ENCODE measurements around the gene HOTAIR. TPM values are rescaled to one million over a fixed set of nuclear protein-coding genes. Genes with fewer than 3 reads are reported as not detected.

Gene HOTAIR
- total RNA-seq, 2 experiments from 2014 or later, result not detected

DNA sequence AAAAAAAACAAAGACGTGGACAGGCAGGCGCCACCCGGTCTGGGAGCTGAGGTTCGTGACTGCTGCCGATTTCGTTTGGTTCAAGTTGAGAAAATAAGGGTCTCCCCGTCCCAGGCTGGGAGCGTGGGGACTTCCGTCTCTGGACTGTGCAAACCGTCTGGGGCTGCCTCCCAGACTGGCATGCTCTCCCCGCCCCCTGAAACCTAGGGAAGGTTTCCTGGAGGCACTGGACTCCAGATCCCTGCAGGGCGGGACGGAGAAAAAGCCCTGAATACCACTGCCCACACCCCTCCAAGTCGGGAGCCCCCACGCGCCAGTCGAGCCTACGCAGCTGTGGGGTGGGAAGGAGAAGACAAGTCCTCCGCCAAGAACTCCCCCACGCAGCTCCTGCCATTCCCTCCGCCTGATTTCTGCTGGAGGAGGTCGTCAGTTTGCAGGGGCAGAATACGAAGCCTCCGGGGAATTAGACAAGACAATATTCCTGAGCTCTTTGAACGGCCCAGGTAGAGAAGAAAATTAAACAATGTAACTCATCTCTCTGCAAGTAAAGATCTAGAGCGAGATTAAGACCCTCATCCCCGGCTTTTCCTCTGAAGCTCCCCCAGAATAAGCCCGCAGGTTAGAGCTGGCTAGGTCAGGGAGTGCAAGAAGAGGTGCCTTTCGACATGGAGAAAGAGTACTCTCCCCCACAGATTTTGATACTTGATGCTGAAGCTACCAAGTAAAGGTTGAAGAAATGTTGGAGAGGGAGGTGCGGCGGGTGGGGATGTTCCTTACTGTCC is 46.5 kb downstream of the HOTAIR start:
- Mint-ChIP-seq H3K36me3 (ENCODE audit: low read depth) (no peaks in the 10 kb centered on the region), H3K4me3 (no peak overlapping the region), H3K27ac (no peak overlapping the region), H3K4me1 (no peaks in the 10 kb centered on the region), H3K9me3 (no peaks in the 10 kb centered on the region), H3K27me3 (peaks cover 93% of the 10 kb centered on the region)
- DNase-seq, result no peak
- ChIA-PET POLR2A (no interaction called here), CTCF (interaction anchor here (1.4 kb wide), 1 partner anchor 13 kb away, joined by 3 read pairs; no protein-coding TSS in a partner anchor)

GRCh38 chr12:53927220-53928029 is 47.3 kb downstream of the HOTAIR start:
- DNase-seq, result no peak
- no peak overlapping the region for H3K27ac Mint-ChIP-seq
- no peaks in the 10 kb centered on the region for H3K4me1 Mint-ChIP-seq
- no peaks in the 10 kb centered on the region for H3K9me3 Mint-ChIP-seq
- H3K4me3 Mint-ChIP-seq, result no peak overlapping the region
- H3K36me3 Mint-ChIP-seq (ENCODE audit: low read depth), result no peaks in the 10 kb centered on the region
- CTCF ChIA-PET, result interaction anchor here (1.3 kb wide), 1 partner anchor 19 kb away, joined by 3 read pairs; no protein-coding TSS in a partner anchor
- POLR2A ChIA-PET, result no interaction called here
- H3K27me3 Mint-ChIP-seq, result peaks cover 92% of the 10 kb centered on the region

DNA sequence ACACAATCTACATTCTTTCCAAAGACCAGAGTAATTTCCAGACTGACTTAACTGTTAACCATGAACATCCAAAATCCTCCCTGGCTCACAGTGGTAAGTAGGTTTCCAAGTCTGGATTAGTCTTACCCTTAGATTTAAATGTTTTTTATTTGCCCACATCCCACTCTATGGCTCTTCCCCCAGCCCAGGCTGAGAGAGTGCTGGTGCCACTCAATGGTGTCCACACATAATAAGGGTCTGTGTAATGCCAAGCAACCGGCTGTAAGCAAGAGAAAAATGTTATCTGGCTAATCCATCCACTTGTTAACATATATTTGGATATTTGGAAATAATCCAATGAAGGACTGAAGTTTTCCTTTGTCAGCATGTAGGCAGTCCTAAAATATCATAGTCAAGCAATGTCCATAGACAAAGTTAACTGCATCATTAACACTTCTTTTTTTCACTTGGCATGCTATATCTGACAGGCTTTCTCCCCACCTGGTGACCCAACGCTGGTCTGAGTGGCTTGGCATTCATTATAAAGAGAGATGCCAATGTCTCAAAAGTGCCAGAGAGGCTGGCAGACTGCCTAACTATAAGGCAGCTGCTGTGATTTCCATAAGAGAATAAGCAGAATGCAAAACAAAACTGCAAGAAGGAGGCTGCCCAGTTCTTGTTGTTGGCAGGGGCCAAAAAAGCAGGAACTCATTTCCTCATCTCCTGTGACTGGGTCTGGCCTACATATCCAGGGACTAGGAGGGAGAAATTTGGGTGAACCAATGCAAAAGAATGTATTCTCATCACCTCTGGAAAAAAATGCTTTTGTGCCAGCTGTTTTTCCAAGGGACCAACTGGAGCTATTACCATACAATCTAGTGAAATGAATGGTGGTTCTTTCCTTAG is 50.0 kb downstream of the HOTAIR start:
- no peaks in the 10 kb centered on the region for H3K4me1 Mint-ChIP-seq

DNA sequence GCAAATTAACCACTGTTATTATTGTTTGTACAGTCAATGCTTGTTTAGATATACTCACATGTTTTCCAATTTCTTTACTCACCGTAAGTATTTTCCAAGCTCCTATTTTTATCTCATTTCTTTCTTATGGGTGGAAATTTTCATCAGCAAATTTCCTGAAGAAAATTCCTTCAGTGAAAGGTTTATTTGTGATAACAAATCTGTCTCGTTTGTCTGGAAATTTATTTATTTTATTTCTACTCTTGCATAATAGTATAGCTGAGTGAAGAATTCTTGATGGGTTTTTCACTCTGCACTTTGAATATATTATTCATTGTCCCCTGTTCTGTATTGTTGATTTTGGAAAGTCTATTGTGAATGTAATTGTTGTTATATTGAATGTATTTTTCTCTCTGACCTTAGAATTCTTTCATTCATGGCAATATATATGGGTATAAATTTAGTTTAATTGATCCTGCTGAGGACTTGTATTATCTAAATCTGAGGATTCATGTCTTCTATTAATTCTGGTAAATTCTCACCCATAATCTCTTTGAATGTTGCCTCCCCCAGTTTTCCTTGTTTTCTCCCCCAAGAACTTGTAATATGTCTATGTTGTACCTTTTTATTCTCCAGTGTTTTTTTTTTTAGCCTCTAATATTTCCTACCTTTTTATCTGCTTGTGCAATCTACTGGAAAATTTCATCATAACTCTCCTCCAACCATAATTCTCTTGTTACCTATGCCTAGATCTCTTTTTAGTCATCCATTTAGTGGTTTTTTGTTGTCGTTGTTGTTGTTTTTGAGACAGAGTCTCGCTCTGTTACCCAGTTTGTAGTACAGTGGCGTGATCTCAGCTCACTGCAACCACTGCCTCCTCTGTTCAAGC is 57.7 kb downstream of the HOTAIR start:
- POLR2A ChIA-PET, result interaction anchor here (0.7 kb wide), 1 partner anchor 667 kb away, joined by 3 read pairs; no protein-coding TSS in a partner anchor
- peaks cover 58% of the 10 kb centered on the region for H3K27me3 Mint-ChIP-seq

More for the DNA sequence above, 50.0 kb downstream of the HOTAIR start:
- Mint-ChIP-seq H3K27ac (no peak overlapping the region), H3K9me3 (no peaks in the 10 kb centered on the region), H3K27me3 (peaks cover 87% of the 10 kb centered on the region), H3K36me3 (ENCODE audit: low read depth) (no peaks in the 10 kb centered on the region), H3K4me3 (no peak overlapping the region)
- no peak for DNase-seq
- POLR2A ChIA-PET, result interaction anchor here (0.6 kb wide), 1 partner anchor 113 kb away, joined by 3 read pairs; no protein-coding TSS in a partner anchor
- CTCF ChIA-PET, result no interaction called here

More for the DNA sequence above, 57.7 kb downstream of the HOTAIR start:
- Mint-ChIP-seq H3K36me3 (ENCODE audit: low read depth) (no peaks in the 10 kb centered on the region), H3K9me3 (no peaks in the 10 kb centered on the region), H3K4me3 (no peak overlapping the region), H3K4me1 (no peaks in the 10 kb centered on the region), H3K27ac (no peak overlapping the region)
- CTCF ChIA-PET, result interaction anchor here (0.9 kb wide), 1 partner anchor 16 kb away, joined by 3 read pairs; no protein-coding TSS in a partner anchor
- DNase-seq, result no peak

Small RNAs within 50 kb of the gene (microRNA-seq; reads per million reads assigned to microRNA genes)
- not detected for gene MIR196A2 (ENCODE audit: borderline microRNAs expressed, borderline replicate concordance)

Other genes with a start within 250 kb of the HOTAIR start
- 10 to 100 TPM; 54.6 to 56.8 TPM for gene CALCOCO1, start 247.5 kb downstream of the HOTAIR start, total RNA-seq
- not detected for gene CISTR, start 223.0 kb downstream of the HOTAIR start, total RNA-seq
- not detected for gene HOXC13, start 36.1 kb downstream of the HOTAIR start, total RNA-seq
- not detected for gene HOXC12, start 20.1 kb downstream of the HOTAIR start, total RNA-seq
- gene HOXC11, start 1.8 kb downstream of the HOTAIR start, total RNA-seq, result not detected
- not detected for gene HOXC10, start 10.2 kb upstream of the HOTAIR start, total RNA-seq
- gene HOXC9, start 25.2 kb upstream of the HOTAIR start, total RNA-seq, result not detected
- not detected for gene HOXC8, start 34.0 kb upstream of the HOTAIR start, total RNA-seq
- gene HOXC6, start 53.5 kb upstream of the HOTAIR start, total RNA-seq, result not detected
- gene HOXC5, start 58.1 kb upstream of the HOTAIR start, total RNA-seq, result not detected
- gene HOXC4, start 78.9 kb upstream of the HOTAIR start, total RNA-seq, result not detected
- gene SMUG1, start 214.0 kb upstream of the HOTAIR start, total RNA-seq, result 10 to 100 TPM; 24.3 to 27.8 TPM